GF-D8 (cell line): Measurements from ENCODE around the gene SRSF1.
"Not testable (repeated sequence)": the region's sequence is repeated elsewhere in the genome, so short reads cannot be mapped to it uniquely, and the experiment has no call there.

Experiments
- DNase-seq: peaks from one replicate; lab custom pipeline; 2025; lab: John Stamatoyannopoulos, UW

SRSF1 gene

GRCh38 chr17:57965521-57966160 lies 41.4 kb downstream of the SRSF1 start:
- no peak for DNase-seq

GRCh38 chr17:57963149-57963511 lies 43.9 kb downstream of the SRSF1 start:
- no peak for DNase-seq

- DNase-seq = no peak
Observed at GRCh38 chr17:57962279-57963148, 44.5 kb downstream of the SRSF1 start.

GRCh38 chr17:57959929-57960328 lies 47.1 kb downstream of the SRSF1 start:
- DNase-seq = no peak

- DNase-seq = not testable (repeated sequence)
Observed at GRCh38 chr17:57958391-57958790, 48.7 kb downstream of the SRSF1 start.

GRCh38 chr17:57957886-57958285 lies 49.2 kb downstream of the SRSF1 start:
- DNase-seq = no peak

GRCh38 chr17:57957120-57957850 lies 49.8 kb downstream of the SRSF1 start:
- DNase-seq = no peak

- no peak for DNase-seq
Observed at GRCh38 chr17:57956291-57957119, 50.5 kb downstream of the SRSF1 start.

- DNase-seq = no peak
Observed at GRCh38 chr17:57955183-57955931, 51.7 kb downstream of the SRSF1 start, which contains the start of gene CUEDC1. CUEDC1 (minus strand) TSS chr17:57955412; CDS start chr17:57885564, 69,848 bp downstream.

GRCh38 chr17:57954397-57955182 lies 52.5 kb downstream of the SRSF1 start:
- no peak for DNase-seq

- DNase-seq = no peak
Observed at GRCh38 chr17:57953705-57954396, 53.2 kb downstream of the SRSF1 start.
